KOPT-K1 (cell line): ENCODE measurements around the gene IL3RA.
"Not testable (repeated sequence)": the region's sequence is repeated elsewhere in the genome, so short reads cannot be mapped to it uniquely, and the experiment has no call there.

Experiments used
- H3K27ac ChIP-seq: fragments of 200-600 bp; sonication (generic); 2 replicates; pipeline ENCODE4 v1.5.1; 2016; ENCODE audit warnings: antibody characterized with exemption, mild to moderate bottlenecking, low read depth, low read length; ENCODE audit not compliant: poor library complexity, severe bottlenecking
- H3K36me3 ChIP-seq: fragments of 200-600 bp; sonication (generic); 2 replicates; pipeline ENCODE4 v1.5.1; 2017; ENCODE audit warnings: antibody characterized with exemption, mild to moderate bottlenecking, low read length, moderate library complexity; ENCODE audit not compliant: insufficient read depth
- H3K9me3 ChIP-seq: fragments of 200-600 bp; sonication (generic); 2 replicates; pipeline ENCODE4 v1.5.1; 2017; ENCODE audit warnings: antibody characterized with exemption, low read length, mild to moderate bottlenecking; ENCODE audit not compliant: insufficient read depth, poor library complexity, severe bottlenecking

IL3RA gene

DNA sequence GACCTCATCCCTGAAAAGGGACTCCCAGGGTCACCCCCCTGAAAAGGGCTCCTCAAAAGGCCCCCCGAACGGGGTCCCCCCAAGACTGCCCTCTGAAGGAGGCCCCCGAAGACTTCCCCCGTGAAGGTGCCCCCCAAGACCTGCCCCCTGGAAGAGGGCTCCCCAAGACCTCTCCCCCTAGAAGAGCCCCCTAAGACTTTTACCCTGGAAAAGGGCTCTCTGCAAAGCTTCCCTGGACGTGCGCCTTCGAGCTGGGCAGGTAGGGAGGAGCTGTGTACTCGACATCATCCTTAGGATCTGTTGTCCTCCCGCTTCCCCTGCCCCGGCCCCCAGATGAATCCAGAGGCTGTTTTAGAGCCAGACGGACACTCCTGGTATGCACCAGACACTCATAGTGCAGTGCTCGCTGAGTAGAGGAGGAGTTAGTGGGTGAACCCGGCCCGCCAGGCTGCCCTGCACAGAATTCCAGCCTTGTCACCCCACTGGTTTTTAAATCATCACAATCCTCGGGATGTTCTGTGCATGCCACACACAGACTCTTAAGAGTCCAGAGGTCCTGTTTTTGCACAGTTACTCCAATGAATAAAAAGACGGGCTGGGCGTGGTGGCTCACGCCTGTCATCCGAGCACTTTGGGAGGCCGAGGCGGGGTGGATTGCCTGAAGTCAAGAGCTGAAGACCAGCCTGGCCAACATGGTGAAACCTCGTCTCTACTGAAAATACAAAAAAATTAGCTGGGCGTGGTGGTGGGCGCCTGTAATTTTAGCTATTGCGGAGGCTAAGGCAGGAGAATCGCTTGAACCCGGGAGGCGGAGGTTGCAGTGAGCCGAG lies 61.1 kb downstream of the IL3RA start:
- H3K36me3 ChIP-seq: peaks cover 85% of the 10 kb centered on the region
- no peaks in the 10 kb centered on the region for H3K9me3 ChIP-seq
- no peak overlapping the region for H3K27ac ChIP-seq

DNA sequence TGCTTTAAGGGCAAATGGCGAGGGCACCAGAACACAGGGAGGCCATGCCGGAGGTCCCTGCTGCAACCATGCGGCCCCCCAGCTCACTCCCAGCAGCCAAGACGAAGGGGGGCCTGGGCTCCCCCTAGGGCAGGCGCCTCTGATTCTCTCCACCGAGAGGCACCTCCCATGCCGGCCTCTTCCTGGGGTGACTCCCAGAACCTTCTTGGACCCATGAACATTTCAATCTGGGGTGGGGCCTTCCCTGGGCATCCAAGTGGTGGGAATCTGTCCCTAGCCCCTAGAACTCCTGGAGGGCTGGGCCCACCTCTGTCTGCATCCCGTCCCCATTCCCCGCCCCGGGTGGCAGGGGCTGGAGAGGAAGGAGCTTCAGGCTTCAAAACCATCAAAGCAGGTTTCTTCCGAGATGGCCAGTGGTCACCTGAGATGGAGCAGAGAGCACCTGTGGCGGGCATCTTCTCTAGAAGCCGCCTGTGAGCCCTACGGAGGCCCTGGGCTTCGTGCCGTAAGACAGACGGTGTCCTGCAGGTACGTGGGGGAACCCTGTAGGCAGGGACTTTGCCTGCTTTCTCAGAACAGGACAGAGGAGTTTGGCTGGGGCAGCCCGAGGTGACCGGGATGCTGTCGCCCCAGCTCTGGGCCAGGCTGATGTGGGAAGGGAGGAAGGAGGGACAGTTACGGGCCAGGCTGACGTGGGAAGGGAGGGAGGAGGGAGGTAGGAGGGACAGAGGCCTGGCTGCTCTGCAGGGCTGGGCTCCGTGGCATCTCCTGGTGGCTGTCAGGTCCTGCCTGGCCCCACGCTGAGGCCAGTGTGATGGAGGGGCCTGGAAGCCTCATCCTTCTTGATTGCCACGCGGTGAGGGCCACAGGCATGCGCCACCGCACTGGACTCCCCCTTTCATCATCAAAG lies 62.1 kb downstream of the IL3RA start:
- Histone ChIP-seq H3K9me3 (no peaks in the 10 kb centered on the region), H3K27ac (no peak overlapping the region), H3K36me3 (peaks cover 95% of the 10 kb centered on the region)

DNA sequence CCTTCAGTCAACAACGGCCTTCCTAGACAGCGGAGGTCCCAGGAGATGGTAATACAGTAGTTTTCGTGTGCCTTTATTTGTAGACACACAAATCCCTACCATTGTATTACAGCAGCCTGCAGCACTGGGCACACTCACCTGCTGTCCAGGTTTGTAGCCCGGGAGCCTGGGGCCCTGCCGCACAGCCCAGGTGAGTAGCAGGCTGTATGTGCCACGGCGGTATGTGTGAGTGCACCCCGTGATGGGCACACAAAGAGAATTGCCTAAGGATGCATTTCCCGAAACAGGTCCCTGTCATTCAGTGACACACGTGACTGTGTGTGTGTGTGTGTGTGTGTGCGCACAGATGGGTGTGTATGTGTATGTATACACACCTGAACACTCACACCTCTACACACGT lies 63.5 kb downstream of the IL3RA start:
- no peaks in the 10 kb centered on the region for H3K9me3 ChIP-seq
- H3K27ac ChIP-seq: no peak overlapping the region
- peaks cover 99% of the 10 kb centered on the region for H3K36me3 ChIP-seq

- Histone ChIP-seq H3K36me3 (peaks cover 99% of the 10 kb centered on the region), H3K27ac (no peak overlapping the region), H3K9me3 (no peaks in the 10 kb centered on the region)
These were observed 64.3 kb downstream of the IL3RA start for GRCh38 chrX:1400742-1401471.

- H3K36me3 ChIP-seq: peaks cover 99% of the 10 kb centered on the region
- H3K27ac ChIP-seq: no peak overlapping the region
- no peaks in the 10 kb centered on the region for H3K9me3 ChIP-seq
These were observed 65.2 kb downstream of the IL3RA start for GRCh38 chrX:1401611-1402430.

- peaks cover 98% of the 10 kb centered on the region for H3K36me3 ChIP-seq
- H3K9me3 ChIP-seq: no peaks in the 10 kb centered on the region
- H3K27ac ChIP-seq: no peak overlapping the region
These were observed 66.6 kb downstream of the IL3RA start for GRCh38 chrX:1403228-1403627.

DNA sequence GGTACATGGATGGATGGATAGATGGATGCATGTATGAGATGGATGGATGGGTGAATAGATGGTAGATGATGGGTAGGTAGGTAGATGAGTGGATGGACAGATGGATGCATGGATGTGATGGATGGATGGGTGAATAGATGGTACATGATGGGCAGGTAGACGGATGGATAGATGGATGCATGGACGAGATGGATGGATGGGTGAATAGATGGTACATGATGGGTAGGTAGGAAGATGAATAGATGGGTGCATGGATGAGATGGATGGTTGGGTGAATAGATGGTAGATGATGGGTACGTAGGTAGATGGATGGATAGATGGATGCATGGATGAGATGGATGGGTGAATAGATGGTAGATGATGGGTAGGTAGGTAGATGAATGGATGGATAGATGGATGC lies 67.3 kb downstream of the IL3RA start:
- peaks cover 92% of the 10 kb centered on the region for H3K36me3 ChIP-seq
- not testable (repeated sequence) for H3K27ac ChIP-seq, H3K9me3 ChIP-seq

DNA sequence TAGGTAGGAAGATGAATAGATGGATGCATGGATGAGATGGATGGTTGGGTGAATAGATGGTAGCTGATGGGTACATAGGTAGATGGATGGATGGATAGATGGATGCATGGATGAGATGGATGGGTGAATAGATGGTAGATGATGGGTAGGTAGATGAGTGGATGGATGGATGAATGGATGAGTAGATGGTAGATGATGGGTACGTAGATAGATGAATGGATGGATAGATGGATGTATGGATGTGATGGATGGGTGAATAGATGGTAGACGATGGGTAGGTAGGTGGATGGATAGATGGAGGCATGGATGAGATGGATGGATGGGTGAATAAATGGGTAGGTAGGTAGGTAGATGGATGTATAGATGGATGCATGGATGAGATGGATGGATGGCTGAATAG lies 69.2 kb downstream of the IL3RA start:
- not testable (repeated sequence) for H3K27ac ChIP-seq, H3K9me3 ChIP-seq
- peaks cover 73% of the 10 kb centered on the region for H3K36me3 ChIP-seq

DNA sequence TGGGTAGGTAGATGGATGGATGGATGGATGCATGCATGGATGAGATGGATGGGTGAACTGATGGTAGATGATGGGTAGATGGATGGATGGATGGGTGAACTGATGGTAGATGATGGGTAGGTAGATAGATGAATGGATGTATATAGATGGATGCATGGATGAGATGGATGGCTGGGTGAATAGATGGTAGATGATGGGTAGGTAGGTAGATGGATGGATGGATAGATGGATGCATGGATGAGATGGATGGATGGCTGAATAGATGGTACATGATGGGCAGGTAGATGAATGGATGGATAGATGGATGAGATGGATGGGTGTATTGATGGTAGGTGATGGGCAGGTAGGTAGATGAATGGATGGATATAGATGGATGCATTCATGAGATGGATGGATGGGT lies 70.5 kb downstream of the IL3RA start:
- Histone ChIP-seq H3K36me3 (peaks cover 73% of the 10 kb centered on the region), H3K27ac (no peak overlapping the region)

DNA sequence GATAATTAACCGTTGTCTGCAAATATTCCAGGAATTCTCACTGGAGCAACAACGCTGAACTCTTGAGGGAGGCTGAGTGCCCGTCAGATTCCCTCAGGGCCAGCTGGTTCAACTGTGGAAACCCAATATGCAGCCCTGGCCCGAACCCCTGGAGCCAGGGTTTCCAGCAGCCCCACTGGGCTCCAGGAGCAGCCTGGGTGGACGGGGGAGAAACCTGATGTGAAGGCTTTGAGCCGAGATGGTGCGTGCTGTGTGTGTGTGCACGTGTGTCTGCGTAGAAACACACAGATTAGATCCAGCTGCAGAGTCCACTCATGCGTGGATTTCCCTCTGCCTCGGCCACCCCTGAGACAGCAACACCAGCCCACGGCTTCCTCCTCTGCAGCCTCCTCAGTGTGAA lies 74.7 kb downstream of the IL3RA start:
- no peak overlapping the region for H3K27ac ChIP-seq
- no peaks in the 10 kb centered on the region for H3K9me3 ChIP-seq
- peaks cover 69% of the 10 kb centered on the region for H3K36me3 ChIP-seq

More for the DNA sequence above, 70.5 kb downstream of the IL3RA start:
- no peaks in the 10 kb centered on the region for H3K9me3 ChIP-seq

DNA sequence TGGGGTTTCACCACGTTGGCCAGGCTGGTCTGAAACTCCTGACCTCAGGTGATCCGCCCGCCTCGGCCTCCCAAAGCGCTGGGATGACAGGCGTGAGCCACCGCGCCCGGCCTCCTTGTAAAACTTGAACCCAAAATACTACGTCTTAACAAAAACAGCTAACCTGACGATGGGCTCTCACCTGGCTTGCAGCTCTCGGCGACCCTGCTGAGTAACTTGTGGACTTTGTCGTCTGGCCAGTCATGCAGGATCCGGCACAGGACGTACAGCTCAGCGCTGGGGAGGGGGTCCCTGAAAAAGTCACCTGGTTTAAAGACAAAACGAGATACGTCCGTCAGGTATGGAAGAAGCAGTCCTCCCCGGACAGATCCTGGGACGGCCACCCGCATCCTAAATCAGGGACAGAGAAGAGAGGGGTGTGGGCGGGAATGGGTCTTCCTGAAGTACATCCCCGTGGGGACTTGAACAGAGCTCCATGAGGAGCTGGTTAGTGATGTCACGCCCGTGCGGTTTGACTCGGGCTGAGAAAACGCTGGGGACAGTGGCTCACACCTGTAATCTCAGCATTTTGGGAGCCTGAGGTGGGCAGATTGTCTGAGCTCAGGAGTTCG lies 76.1 kb downstream of the IL3RA start:
- no peak overlapping the region for H3K27ac ChIP-seq
- H3K36me3 ChIP-seq: peaks cover 69% of the 10 kb centered on the region
- H3K9me3 ChIP-seq: no peaks in the 10 kb centered on the region

DNA sequence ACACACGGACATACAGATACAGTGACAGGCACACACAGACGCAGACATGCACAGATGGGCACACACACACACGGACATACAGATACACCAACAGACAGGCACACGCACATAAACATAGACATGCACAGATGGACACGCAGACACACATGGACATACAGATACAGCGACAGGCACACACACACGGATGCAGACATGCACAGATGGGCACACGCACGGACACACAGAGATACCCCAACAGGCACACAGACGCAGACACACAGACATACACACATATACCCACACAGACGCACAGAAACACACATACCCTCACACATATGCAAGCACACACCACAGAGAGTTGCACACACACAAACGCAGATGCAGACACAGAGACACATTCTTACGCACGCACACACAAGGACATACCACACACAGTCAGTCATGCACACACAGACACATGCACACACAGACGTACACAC lies 79.8 kb downstream of the IL3RA start:
- peaks cover 94% of the 10 kb centered on the region for H3K36me3 ChIP-seq
- H3K9me3 ChIP-seq: peaks cover 7% of the 10 kb centered on the region
- no peak overlapping the region for H3K27ac ChIP-seq

DNA sequence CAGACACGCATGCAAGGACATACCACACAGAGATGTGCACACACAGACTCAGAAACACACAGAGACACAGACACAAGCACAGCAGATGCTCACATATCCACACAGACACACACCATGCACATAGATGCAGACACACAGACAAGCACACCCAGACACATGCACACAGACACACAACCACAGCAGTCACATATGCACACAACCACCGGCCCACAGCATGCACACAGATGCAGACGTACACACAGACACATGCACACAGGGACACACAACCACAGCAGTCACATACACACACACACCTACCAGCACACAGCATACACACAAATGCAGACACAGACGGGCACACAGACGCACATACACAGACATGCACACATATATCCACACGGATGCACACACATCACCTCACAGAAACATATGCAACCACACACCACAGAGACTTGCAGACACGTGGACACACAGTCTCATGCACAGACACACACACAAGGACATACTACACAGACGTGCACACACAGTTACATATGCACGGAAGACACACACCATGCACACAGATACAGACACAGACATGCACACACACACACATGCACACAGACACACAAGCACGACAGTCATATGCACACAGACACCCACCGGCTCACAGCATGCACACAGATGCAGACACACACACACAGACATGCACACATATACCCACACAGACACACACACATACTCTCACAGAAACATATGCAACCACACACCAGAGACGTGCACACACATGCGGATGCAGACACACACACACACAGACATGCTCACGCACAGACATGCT lies 80.6 kb downstream of the IL3RA start:
- peaks cover 15% of the 10 kb centered on the region for H3K9me3 ChIP-seq
- peaks cover 94% of the 10 kb centered on the region for H3K36me3 ChIP-seq
- no peak overlapping the region for H3K27ac ChIP-seq
